Nephron (organoid): ENCODE data around the gene SPR.
A peak's percentile ranks its signal among the peaks of the same experiment; 100 is the strongest.

Source experiments
- H3K27ac Mint-ChIP-seq, 3 experiments: 2 replicates each; pipeline ENCODE4 v1.8.0; 2020; ENCODE audit warnings: mixed read lengths in 3 of 3, mild to moderate bottlenecking in 2 of 3, moderate library complexity in 1 of 3
- H3K27me3 Mint-ChIP-seq: 2 replicates; pipeline ENCODE4 v1.8.0; 2021; ENCODE audit warnings: low read depth, mild to moderate bottlenecking, moderate library complexity, mixed read lengths
- H3K36me3 Mint-ChIP-seq: 2 replicates; pipeline ENCODE4 v1.8.0; 2020; ENCODE audit warnings: low read depth, mixed read lengths
- H3K4me1 Mint-ChIP-seq: 2 replicates; pipeline ENCODE4 v1.8.0; 2020; ENCODE audit warnings: mixed read lengths
- H3K4me3 Mint-ChIP-seq, 3 experiments: 2 replicates each; pipeline ENCODE4 v1.8.0; 2020; ENCODE audit warnings: mild to moderate bottlenecking in 3 of 3, mixed read lengths in 3 of 3, moderate library complexity in 2 of 3
- H3K9me3 Mint-ChIP-seq: 2 replicates; pipeline ENCODE4 v1.8.0; 2020; ENCODE audit warnings: mixed read lengths
- TF ChIP-seq, protein P1 (sequence below), 3 experiments: fragments of 200-600 bp; sonication (generic); IDR thresholded peaks; one replicate each; pipeline ENCODE4 v1.5.0; 2021; ENCODE audit warnings: antibody characterized with exemption in 3 of 3; ENCODE audit not compliant: unreplicated experiment in 3 of 3

The SPR gene

DNA sequence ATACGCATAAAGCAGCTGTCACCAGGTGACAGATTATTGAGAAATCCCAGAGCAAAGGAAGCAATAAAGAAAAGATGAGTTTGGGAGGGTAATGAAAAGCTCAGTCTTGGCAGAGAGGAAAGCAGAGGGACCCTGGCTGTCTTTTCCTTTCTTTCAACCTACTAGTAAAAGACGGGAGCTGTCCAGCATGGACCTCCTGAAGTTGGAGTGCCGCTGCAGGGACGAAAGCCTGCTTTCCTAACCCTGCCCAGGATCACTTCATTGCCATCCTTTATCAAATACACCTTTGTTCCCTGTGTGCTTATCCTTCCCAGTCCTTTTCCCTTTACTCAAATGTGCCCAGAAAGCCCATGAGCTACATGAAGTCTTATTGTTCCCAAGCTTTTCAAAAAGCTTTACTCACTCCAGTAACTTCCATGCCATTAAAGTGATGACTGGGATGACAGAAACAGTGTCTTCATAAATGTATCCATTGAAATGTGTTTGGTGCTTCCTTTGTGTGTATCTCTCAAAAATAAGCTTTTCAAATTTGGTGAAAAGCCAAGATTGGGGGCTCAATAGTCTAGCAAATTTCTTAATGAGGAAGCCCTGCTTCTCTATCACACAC, 3.7 kb upstream of the SPR start:
- no peaks in the 10 kb centered on the region for H3K9me3 Mint-ChIP-seq
- H3K27ac Mint-ChIP-seq = no peak overlapping the region
- H3K4me3 Mint-ChIP-seq = peak overlapping the region in 1 of 3 experiments; percentile 17
- H3K27me3 Mint-ChIP-seq = peaks cover 65% of the 10 kb centered on the region
- TF ChIP-seq, protein P1, sequence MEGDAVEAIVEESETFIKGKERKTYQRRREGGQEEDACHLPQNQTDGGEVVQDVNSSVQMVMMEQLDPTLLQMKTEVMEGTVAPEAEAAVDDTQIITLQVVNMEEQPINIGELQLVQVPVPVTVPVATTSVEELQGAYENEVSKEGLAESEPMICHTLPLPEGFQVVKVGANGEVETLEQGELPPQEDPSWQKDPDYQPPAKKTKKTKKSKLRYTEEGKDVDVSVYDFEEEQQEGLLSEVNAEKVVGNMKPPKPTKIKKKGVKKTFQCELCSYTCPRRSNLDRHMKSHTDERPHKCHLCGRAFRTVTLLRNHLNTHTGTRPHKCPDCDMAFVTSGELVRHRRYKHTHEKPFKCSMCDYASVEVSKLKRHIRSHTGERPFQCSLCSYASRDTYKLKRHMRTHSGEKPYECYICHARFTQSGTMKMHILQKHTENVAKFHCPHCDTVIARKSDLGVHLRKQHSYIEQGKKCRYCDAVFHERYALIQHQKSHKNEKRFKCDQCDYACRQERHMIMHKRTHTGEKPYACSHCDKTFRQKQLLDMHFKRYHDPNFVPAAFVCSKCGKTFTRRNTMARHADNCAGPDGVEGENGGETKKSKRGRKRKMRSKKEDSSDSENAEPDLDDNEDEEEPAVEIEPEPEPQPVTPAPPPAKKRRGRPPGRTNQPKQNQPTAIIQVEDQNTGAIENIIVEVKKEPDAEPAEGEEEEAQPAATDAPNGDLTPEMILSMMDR (IDR thresholded peaks at IDR 0.05; ENCODE audit: unreplicated experiment in 3 of 3) = no peak
- no peaks in the 10 kb centered on the region for H3K36me3 Mint-ChIP-seq
- no peaks in the 10 kb centered on the region for H3K4me1 Mint-ChIP-seq

DNA sequence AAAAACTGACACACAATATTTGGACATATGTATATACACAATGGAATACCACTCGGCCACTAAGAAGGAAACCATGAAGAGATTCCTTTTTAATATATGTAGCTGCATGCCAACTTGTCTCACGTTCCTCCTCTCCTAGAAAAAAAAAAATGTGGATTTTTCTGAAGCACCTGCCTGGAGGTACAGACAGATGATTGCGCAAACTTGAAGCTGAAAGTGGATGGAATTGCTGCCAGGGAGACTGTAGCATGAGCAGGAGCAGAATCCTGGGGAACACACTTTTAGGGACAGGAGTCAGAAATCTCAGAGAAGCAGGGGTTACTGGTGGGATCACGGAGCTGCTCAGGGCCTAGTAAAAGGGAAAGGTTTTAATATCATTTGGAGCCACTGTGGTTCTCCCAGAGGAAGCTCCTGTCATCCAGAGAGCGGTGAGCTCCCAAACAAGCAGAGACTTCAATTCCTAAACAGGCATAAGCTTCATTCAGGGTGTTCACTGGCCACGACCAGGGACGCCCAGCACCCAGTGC, 640 bp upstream of the SPR start:
- H3K4me1 Mint-ChIP-seq = no peaks in the 10 kb centered on the region
- H3K4me3 Mint-ChIP-seq = peak overlapping the region; percentile 76 to 86 (median 84)
- H3K27ac Mint-ChIP-seq = no peak overlapping the region
- no peaks in the 10 kb centered on the region for H3K9me3 Mint-ChIP-seq
- H3K36me3 Mint-ChIP-seq = no peaks in the 10 kb centered on the region
- peaks cover 77% of the 10 kb centered on the region for H3K27me3 Mint-ChIP-seq
- TF ChIP-seq, protein P1 (IDR thresholded peaks at IDR 0.05; ENCODE audit: unreplicated experiment in 3 of 3) = no peak

DNA sequence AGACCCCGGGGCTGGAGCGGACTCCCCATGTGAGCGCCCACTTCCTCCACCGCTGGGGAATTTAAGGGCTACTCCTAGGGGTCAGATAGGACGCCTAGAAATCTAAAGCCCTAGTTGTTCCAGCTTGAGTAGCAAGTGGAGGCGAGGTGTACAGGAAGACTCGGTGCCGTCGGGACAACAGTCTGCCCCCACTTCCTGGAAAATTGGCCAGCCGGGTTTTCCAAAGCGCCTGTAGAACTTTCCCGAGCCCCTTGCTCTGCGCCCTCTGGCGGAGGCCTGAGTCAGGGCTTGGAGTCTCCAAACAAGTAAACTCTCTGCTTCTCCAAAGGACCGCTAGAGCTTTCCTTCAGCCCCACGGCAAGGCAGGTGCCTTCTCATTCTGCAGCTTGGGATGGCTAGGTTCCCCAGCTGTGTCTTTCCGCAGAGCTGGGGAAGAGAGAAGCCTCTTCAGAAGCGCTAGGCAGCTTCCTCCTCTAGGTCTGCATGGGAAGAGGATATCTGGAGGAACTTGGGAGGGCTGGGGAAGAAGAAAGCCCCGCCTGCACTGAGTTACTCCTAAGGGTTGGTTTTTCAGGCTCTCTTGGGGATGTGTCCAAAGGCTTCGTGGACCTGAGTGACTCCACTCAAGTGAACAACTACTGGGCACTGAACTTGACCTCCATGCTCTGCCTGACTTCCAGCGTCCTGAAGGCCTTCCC, 681 bp downstream of the SPR start:
- Mint-ChIP-seq H3K9me3 (no peaks in the 10 kb centered on the region), H3K36me3 (no peaks in the 10 kb centered on the region), H3K27me3 (peaks cover 84% of the 10 kb centered on the region), H3K27ac (no peak overlapping the region), H3K4me3 (peak overlapping the region; percentile 83 to 86 (median 85)), H3K4me1 (no peaks in the 10 kb centered on the region)
- TF ChIP-seq, protein P1 (IDR thresholded peaks at IDR 0.05; ENCODE audit: unreplicated experiment in 3 of 3) = peak; percentile 87 to 94 (median 90)

DNA sequence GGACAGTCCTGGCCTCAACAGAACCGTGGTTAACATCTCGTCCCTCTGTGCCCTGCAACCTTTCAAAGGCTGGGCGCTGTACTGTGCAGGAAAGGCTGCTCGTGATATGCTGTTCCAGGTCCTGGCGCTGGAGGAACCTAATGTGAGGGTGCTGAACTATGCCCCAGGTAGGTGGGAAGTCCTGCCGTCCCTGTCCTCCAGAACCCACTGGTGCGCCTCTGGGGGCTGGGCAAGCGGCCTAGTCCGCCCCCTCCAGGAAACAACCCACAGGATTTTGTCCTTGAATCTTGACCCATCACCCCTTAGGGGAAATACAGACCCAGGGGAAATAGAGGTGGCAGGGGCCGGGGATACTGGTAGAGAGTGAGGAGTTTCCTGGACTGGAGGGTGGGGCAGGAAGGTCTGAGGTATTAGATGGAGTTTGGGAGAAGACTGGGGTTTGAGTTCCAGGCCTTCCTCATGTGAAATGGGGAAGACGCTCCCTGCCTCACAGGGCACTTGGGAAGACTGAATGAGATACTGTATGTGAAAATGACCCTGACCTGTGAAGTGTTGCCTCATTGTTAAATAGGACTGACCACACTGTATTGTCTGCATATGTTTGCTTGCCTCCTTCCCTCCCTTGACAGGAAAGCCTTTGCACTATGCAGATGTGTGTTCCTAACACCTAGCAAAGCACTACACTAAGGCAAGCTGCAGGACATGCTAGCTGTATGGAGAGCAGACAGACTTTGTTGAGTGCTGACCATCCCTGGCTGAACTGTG, 1.4 kb downstream of the SPR start:
- Mint-ChIP-seq H3K4me1 (no peaks in the 10 kb centered on the region), H3K27ac (no peak overlapping the region), H3K9me3 (no peaks in the 10 kb centered on the region), H3K4me3 (peak overlapping the region in 2 of 3 experiments; percentile 61 to 86), H3K36me3 (no peaks in the 10 kb centered on the region), H3K27me3 (peaks cover 85% of the 10 kb centered on the region)
- TF ChIP-seq, protein P1 (IDR thresholded peaks at IDR 0.05; ENCODE audit: unreplicated experiment in 3 of 3) = no peak

DNA sequence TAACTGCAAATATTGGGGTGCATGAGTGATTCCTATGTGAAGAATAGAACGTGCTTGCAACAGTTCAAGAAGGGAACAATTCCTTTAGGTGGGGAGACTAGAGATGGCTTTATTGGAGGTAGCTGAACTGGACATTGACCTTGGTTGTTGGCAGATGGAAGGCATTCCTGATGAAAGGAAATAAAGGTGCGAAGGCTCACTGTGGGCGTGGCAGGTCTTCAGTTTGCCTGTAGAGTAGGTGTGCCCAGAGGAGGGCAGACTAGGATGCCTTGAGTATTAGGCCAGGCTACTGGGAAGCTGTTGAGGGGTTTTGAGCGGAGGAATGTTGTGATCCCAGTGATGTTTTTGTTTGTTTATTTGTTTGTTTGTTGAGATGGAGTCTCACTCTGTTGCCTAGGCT, 2.8 kb downstream of the SPR start:
- Mint-ChIP-seq H3K4me3 (no peak overlapping the region), H3K27me3 (peaks cover 85% of the 10 kb centered on the region), H3K36me3 (no peaks in the 10 kb centered on the region), H3K4me1 (no peaks in the 10 kb centered on the region), H3K27ac (no peak overlapping the region), H3K9me3 (no peaks in the 10 kb centered on the region)
- TF ChIP-seq, protein P1 (IDR thresholded peaks at IDR 0.05; ENCODE audit: unreplicated experiment in 3 of 3) = no peak
